GM18502 (cell line): ENCODE results near the gene MRPS11.
A peak's percentile ranks its signal among the peaks of the same experiment; 100 is the strongest.
"Not testable (repeated sequence)": the region's sequence is repeated elsewhere in the genome, so short reads cannot be mapped to it uniquely, and the experiment has no call there.

Experiments
- ATAC-seq: cut with Tn5 transposase; IDR thresholded peaks from one replicate; pipeline ENCODE4 v1.9.1; 2021; ENCODE audit warnings: mild to moderate bottlenecking; ENCODE audit not compliant: unreplicated experiment, poor library complexity

Gene MRPS11

GRCh38 chr15:88454867-88455810, 12.4 kb upstream of the MRPS11 start:
- peak; percentile 96 for ATAC-seq

- ATAC-seq = no peak
Observed at GRCh38 chr15:88456733-88457132, 10.8 kb upstream of the MRPS11 start.

GRCh38 chr15:88463870-88464532, 3.5 kb upstream of the MRPS11 start:
- ATAC-seq = no peak

- ATAC-seq = no peak
Observed at GRCh38 chr15:88465633-88466224, 1.8 kb upstream of the MRPS11 start.

- ATAC-seq = peak; percentile 13
Observed at GRCh38 chr15:88467935-88468528, 524 bp downstream of the MRPS11 start.

- ATAC-seq = not testable (repeated sequence)
Observed at GRCh38 chr15:88468721-88469120, 1.2 kb downstream of the MRPS11 start.

GRCh38 chr15:88469321-88469720, 1.8 kb downstream of the MRPS11 start:
- no peak for ATAC-seq

GRCh38 chr15:88470625-88471372, 3.3 kb downstream of the MRPS11 start:
- no peak for ATAC-seq

GRCh38 chr15:88472225-88472624, 4.7 kb downstream of the MRPS11 start:
- ATAC-seq = no peak

- not testable (repeated sequence) for ATAC-seq
Observed at GRCh38 chr15:88473661-88474293, 6.3 kb downstream of the MRPS11 start.

GRCh38 chr15:88476635-88477060, 9.1 kb downstream of the MRPS11 start:
- ATAC-seq = peak; percentile 51

- ATAC-seq = no peak
Observed at GRCh38 chr15:88477126-88477525, 9.6 kb downstream of the MRPS11 start.

GRCh38 chr15:88477904-88478303, 10.4 kb downstream of the MRPS11 start:
- no peak for ATAC-seq

GRCh38 chr15:88479169-88479568, 11.7 kb downstream of the MRPS11 start:
- ATAC-seq = no peak

- ATAC-seq = no peak
Observed at GRCh38 chr15:88480981-88481380, 13.5 kb downstream of the MRPS11 start.

- no peak for ATAC-seq
Observed at GRCh38 chr15:88482263-88482662, 14.8 kb downstream of the MRPS11 start.

GRCh38 chr15:88484682-88485331, 17.3 kb downstream of the MRPS11 start:
- ATAC-seq = no peak

- ATAC-seq = no peak
Observed at GRCh38 chr15:88487178-88487795, 19.8 kb downstream of the MRPS11 start.
